ENCODE results near the gene KCNH2. TPM values are rescaled to one million over a fixed set of nuclear protein-coding genes. Genes with fewer than 3 reads are reported as not detected.

The KCNH2 gene
- total RNA-seq, 1 donor: not detected

DNA sequence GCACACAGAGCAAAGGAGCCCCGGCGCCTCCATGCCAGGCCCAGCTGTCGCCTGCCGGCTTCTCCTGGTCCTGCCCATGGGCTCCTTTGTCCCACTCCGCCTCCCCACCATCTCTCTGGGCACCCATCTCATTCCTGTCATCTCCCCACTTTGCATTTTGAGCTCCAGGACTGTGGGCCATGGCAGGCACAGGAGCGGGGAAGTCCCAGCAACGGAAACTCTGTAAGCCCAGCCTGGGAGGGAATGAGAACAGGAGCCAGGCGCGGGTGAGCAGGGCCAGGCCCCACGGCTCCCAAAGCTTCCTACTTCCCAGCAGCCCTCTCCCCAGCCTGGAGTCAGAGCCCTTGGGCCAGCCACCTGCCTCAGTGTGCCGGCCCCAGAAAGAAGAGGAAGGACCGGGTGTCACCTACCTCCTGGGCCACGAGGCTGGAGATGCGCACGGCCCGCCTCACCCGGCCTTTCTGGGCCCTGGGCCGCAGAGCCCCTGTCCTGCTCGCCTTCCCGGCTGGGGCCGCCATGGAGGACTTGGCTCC, 23.1 kb downstream of the KCNH2 start:
- Histone ChIP-seq H2AFZ (ENCODE audit: low read length) (no peak overlapping the region), H3K4me2 (ENCODE audit: insufficient read depth, low read length) (no peak overlapping the region), H3K4me1 (ENCODE audit: insufficient read depth, low read length) (no peaks in the 10 kb centered on the region), H3K9me3 (ENCODE audit: low read depth, low read length) (no peaks in the 10 kb centered on the region), H4K20me1 (ENCODE audit: insufficient read depth, low read length) (no peaks in the 10 kb centered on the region), H3K27ac (ENCODE audit: low read depth, low read length) (no peak overlapping the region), H3K27me3 (ENCODE audit: insufficient read depth, low read length) (no peaks in the 10 kb centered on the region), H3K4me3 (ENCODE audit: insufficient read depth, low read length) (no peak overlapping the region), H3K79me2 (ENCODE audit: insufficient read depth, low read length) (no peaks in the 10 kb centered on the region), H3K36me3 (ENCODE audit: insufficient read depth, low read length) (no peaks in the 10 kb centered on the region)
- no peak for DNase-seq (ENCODE audit: insufficient read length, low spot score, missing footprints)
- TF ChIP-seq, protein P1, sequence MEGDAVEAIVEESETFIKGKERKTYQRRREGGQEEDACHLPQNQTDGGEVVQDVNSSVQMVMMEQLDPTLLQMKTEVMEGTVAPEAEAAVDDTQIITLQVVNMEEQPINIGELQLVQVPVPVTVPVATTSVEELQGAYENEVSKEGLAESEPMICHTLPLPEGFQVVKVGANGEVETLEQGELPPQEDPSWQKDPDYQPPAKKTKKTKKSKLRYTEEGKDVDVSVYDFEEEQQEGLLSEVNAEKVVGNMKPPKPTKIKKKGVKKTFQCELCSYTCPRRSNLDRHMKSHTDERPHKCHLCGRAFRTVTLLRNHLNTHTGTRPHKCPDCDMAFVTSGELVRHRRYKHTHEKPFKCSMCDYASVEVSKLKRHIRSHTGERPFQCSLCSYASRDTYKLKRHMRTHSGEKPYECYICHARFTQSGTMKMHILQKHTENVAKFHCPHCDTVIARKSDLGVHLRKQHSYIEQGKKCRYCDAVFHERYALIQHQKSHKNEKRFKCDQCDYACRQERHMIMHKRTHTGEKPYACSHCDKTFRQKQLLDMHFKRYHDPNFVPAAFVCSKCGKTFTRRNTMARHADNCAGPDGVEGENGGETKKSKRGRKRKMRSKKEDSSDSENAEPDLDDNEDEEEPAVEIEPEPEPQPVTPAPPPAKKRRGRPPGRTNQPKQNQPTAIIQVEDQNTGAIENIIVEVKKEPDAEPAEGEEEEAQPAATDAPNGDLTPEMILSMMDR (IDR thresholded peaks at IDR 0.05; ENCODE audit: extremely low read depth, low read depth, low read length): no peak

DNA sequence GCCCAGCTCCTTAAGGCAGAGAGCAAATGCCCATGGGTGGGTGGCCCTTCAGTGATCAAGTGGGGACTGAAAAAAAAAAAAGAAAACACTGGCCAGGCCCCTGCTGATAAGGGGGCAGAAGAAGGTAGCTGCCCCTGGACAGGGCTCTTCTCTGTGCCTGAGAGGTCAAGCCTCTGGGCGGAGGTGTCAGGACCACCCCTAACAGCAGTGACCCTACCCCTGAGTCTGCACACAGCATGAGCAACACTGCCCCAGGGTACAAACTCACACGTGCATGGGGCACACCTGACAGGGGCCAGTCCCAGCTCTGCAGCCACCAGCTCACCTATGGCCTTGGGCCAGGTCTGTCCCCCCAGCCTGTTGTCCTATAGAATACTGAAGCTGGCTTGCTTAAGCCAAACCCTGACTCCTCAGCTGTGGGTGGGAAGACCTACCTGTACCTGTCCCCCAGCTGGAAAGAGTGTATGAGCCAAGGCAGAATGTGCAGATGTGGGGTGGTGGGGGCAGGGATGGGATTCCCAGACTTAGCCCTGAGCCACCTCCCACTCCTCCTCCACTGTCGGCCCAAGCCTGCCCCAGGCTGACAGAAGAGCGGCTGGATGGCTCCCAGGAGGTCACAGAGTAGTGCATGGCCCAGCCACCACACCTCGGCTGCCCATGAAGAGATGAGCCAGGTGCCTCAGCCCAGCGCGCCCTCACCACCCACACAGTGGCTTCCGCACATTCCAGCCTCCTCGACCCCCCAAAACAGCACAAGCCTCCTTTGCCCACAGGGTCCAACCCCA, 23.7 kb downstream of the KCNH2 start:
- H3K27me3 ChIP-seq (ENCODE audit: insufficient read depth, low read length): no peaks in the 10 kb centered on the region

DNA sequence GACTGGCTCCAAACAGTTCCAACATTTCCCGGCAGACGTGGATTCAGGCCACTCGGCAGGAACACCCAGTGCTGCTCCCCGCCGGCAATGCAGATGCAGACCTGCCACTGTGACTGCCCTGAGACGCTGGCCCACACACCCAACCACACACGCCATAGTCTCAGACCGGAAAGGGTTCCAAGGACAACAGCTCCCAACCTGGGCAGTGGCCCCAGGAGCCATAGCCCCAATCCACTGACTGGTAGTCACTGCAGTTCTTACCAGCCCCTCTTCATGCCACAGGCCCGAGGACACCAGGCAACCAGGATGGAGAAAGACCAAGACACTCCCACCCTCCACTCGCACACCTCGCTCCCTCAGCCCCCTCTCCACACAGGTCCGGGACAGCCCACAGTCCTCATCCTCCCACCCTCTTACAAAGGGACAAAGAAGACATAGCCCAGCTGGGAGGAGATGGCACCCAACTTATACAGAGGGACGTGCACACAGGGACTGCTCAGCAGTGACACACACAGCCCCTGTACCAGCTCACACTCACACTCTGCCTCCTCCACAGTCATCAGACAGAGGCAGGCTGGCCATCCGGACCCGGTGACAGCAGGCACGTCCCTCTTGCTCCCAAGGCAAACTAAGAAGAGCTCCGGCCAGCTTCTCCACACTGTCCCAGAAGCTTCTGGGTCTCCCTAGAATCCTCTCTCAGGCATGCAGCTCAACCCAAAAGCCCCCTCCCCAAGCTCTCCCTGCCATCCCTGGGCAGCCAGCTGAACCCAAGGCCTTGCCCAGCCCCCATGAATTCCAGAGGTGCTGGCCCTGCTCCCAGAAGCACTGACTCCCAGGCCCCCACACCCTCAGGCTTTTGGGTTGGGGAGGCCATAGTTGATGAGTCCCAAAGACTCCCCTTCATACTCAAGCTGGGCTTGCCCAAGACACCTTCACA, 24.8 kb downstream of the KCNH2 start:
- Histone ChIP-seq H3K9me3 (ENCODE audit: low read depth, low read length) (no peaks in the 10 kb centered on the region), H2AFZ (ENCODE audit: low read length) (no peak overlapping the region), H3K27me3 (ENCODE audit: insufficient read depth, low read length) (no peaks in the 10 kb centered on the region), H3K36me3 (ENCODE audit: insufficient read depth, low read length) (no peaks in the 10 kb centered on the region), H3K79me2 (ENCODE audit: insufficient read depth, low read length) (no peaks in the 10 kb centered on the region), H3K4me1 (ENCODE audit: insufficient read depth, low read length) (no peaks in the 10 kb centered on the region), H3K27ac (ENCODE audit: low read depth, low read length) (no peak overlapping the region), H3K4me2 (ENCODE audit: insufficient read depth, low read length) (no peak overlapping the region), H3K4me3 (ENCODE audit: insufficient read depth, low read length) (no peak overlapping the region), H4K20me1 (ENCODE audit: insufficient read depth, low read length) (peaks cover 2% of the 10 kb centered on the region)
- peak; percentile 82 for DNase-seq (ENCODE audit: insufficient read length, low spot score, missing footprints)
- TF ChIP-seq, protein P1 (IDR thresholded peaks at IDR 0.05; ENCODE audit: extremely low read depth, low read depth, low read length): no peak

More for the DNA sequence above, 23.7 kb downstream of the KCNH2 start:
- TF ChIP-seq, protein P1 (IDR thresholded peaks at IDR 0.05; ENCODE audit: extremely low read depth, low read depth, low read length): no peak
- Histone ChIP-seq H3K79me2 (ENCODE audit: insufficient read depth, low read length) (no peaks in the 10 kb centered on the region), H2AFZ (ENCODE audit: low read length) (no peak overlapping the region), H3K27ac (ENCODE audit: low read depth, low read length) (no peak overlapping the region), H3K36me3 (ENCODE audit: insufficient read depth, low read length) (no peaks in the 10 kb centered on the region), H3K9me3 (ENCODE audit: low read depth, low read length) (no peaks in the 10 kb centered on the region), H3K4me2 (ENCODE audit: insufficient read depth, low read length) (no peak overlapping the region), H4K20me1 (ENCODE audit: insufficient read depth, low read length) (no peaks in the 10 kb centered on the region), H3K4me3 (ENCODE audit: insufficient read depth, low read length) (no peak overlapping the region), H3K4me1 (ENCODE audit: insufficient read depth, low read length) (no peaks in the 10 kb centered on the region)
- DNase-seq (ENCODE audit: insufficient read length, low spot score, missing footprints): peak; percentile 77

Data from osteoblast (primary cell).